BLaER1 (cell line): ENCODE measurements around the gene PRMT9.

Experiments
- H3K27ac ChIP-seq: shearing (Covaris generic); formaldehyde crosslinking; 2 replicates; pipeline ENCODE4 v1.8.1; 2022
- H3K27me3 ChIP-seq: shearing (Covaris generic); formaldehyde crosslinking; 2 replicates; pipeline ENCODE4 v1.8.1; 2022
- H3K36me3 ChIP-seq: shearing (Covaris generic); formaldehyde crosslinking; 2 replicates; pipeline ENCODE4 v1.8.1; 2022
- H3K4me1 ChIP-seq: shearing (Covaris generic); formaldehyde crosslinking; 2 replicates; pipeline ENCODE4 v1.8.1; 2022
- H3K4me2 ChIP-seq: shearing (Covaris generic); formaldehyde crosslinking; 2 replicates; pipeline ENCODE4 v1.8.1; 2022
- H3K4me3 ChIP-seq: shearing (Covaris generic); formaldehyde crosslinking; 2 replicates; pipeline ENCODE4 v1.8.1; 2022
- H3K9ac ChIP-seq: shearing (Covaris generic); formaldehyde crosslinking; 2 replicates; pipeline ENCODE4 v1.8.1; 2022
- H3K9me3 ChIP-seq: shearing (Covaris generic); formaldehyde crosslinking; 2 replicates; pipeline ENCODE4 v1.8.1; 2022
- H4K20me1 ChIP-seq: shearing (Covaris generic); formaldehyde crosslinking; 2 replicates; pipeline ENCODE4 v1.8.1; 2022
- Cebpa-rat ChIP-seq: shearing (Covaris generic); IDR thresholded peaks from 2 replicates; pipeline ENCODE4 v1.8.1; 2022

PRMT9 gene

GRCh38 chr4:147717878-147718277 lies 33.9 kb upstream of the PRMT9 start:
- H3K9me3 ChIP-seq: no peaks in the 10 kb centered on the region
- no peaks in the 10 kb centered on the region for H4K20me1 ChIP-seq
- H3K36me3 ChIP-seq: no peaks in the 10 kb centered on the region
- H3K4me2 ChIP-seq: no peak overlapping the region
- H3K27me3 ChIP-seq: no peaks in the 10 kb centered on the region
- H3K4me3 ChIP-seq: no peak overlapping the region
- no peak overlapping the region for H3K27ac ChIP-seq
- no peak for TF ChIP-seq Cebpa-rat
- H3K4me1 ChIP-seq: no peaks in the 10 kb centered on the region
- H3K9ac ChIP-seq: no peak overlapping the region

GRCh38 chr4:147714575-147715401 lies 30.8 kb upstream of the PRMT9 start:
- Histone ChIP-seq H3K9me3 (no peaks in the 10 kb centered on the region), H3K9ac (no peak overlapping the region), H3K4me3 (no peak overlapping the region), H3K4me1 (no peaks in the 10 kb centered on the region), H3K36me3 (no peaks in the 10 kb centered on the region), H4K20me1 (no peaks in the 10 kb centered on the region), H3K27ac (no peak overlapping the region), H3K27me3 (no peaks in the 10 kb centered on the region), H3K4me2 (no peak overlapping the region)
- TF ChIP-seq Cebpa-rat: no peak

GRCh38 chr4:147709999-147710398 lies 26.0 kb upstream of the PRMT9 start:
- no peak overlapping the region for H3K4me3 ChIP-seq
- H3K9me3 ChIP-seq: no peaks in the 10 kb centered on the region
- H3K36me3 ChIP-seq: no peaks in the 10 kb centered on the region
- TF ChIP-seq Cebpa-rat: no peak
- H3K27ac ChIP-seq: no peak overlapping the region
- H3K4me2 ChIP-seq: no peak overlapping the region
- no peaks in the 10 kb centered on the region for H3K4me1 ChIP-seq
- H3K27me3 ChIP-seq: no peaks in the 10 kb centered on the region
- no peaks in the 10 kb centered on the region for H4K20me1 ChIP-seq
- no peak overlapping the region for H3K9ac ChIP-seq

DNA sequence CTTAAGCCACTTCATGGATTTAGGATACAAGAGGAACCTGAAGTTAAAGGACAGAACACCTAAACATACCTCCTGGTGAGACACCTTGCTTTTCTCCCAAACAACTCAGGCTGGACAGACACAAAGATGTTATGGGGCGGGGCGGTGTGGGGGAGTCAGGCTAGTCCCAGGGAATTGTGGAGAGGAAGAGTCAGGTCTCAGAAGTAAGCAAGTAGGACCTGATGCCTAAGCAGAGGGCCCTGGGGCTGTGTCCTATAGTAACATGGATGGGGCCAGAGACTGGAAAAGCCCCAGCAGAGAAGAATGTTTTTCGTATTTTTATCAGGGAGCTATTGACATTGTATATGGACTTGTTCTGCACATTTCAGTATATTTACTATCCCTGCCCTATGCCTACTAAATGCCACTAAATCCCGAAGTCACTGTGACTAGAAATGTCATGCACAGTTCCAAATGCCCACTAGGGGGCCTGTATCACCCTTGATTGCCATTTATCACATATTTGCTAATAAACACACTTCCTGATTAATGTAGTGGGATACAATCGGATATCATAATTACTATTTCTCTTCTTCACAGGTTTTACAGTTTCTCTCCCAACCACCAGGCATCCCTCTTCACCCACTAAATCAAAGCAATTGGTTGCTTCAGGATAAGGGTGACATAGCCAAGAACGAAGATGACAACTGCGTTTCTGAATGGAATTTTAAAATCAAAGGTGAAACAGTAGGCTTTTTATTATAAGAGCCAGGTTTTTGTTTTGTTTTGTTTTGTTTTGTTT lies 24.1 kb upstream of the PRMT9 start:
- Histone ChIP-seq H3K4me1 (no peaks in the 10 kb centered on the region), H3K9ac (no peak overlapping the region), H3K27me3 (no peaks in the 10 kb centered on the region), H3K9me3 (no peaks in the 10 kb centered on the region), H3K27ac (no peak overlapping the region), H3K4me3 (no peak overlapping the region), H4K20me1 (no peaks in the 10 kb centered on the region), H3K36me3 (no peaks in the 10 kb centered on the region), H3K4me2 (no peak overlapping the region)
- no peak for TF ChIP-seq Cebpa-rat

DNA sequence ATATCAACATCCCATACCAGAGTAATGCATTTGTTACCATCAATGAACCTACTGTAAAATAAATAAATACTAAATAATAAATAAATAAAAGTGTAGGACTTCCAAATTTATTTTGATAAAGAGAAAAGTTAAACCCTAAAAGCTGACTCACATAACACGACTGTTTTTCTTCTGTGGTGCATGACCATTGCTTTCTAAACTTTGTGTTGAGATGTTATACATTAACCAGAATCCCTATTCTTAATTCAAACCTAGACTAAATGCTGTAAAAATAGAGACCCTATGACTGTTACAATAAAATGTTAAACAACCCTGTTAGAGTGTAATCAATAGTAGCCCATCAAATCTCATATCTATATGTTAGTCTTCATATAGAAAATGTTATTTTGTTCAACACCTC lies 20.9 kb upstream of the PRMT9 start:
- Histone ChIP-seq H3K4me2 (no peak overlapping the region), H3K27ac (no peak overlapping the region), H3K27me3 (no peaks in the 10 kb centered on the region), H3K36me3 (no peaks in the 10 kb centered on the region), H4K20me1 (no peaks in the 10 kb centered on the region), H3K9me3 (no peaks in the 10 kb centered on the region), H3K9ac (no peak overlapping the region), H3K4me3 (no peak overlapping the region), H3K4me1 (no peaks in the 10 kb centered on the region)
- no peak for TF ChIP-seq Cebpa-rat

GRCh38 chr4:147696866-147697265 lies 12.9 kb upstream of the PRMT9 start:
- no peak overlapping the region for H3K4me2 ChIP-seq
- H3K27ac ChIP-seq: no peak overlapping the region
- H3K9me3 ChIP-seq: peaks cover 5% of the 10 kb centered on the region; the same call in 1 of the 2 replicates
- H3K9ac ChIP-seq: no peak overlapping the region
- no peak for TF ChIP-seq Cebpa-rat
- H3K4me1 ChIP-seq: no peaks in the 10 kb centered on the region
- no peaks in the 10 kb centered on the region for H3K36me3 ChIP-seq
- H3K27me3 ChIP-seq: no peaks in the 10 kb centered on the region
- H4K20me1 ChIP-seq: no peaks in the 10 kb centered on the region
- H3K4me3 ChIP-seq: no peak overlapping the region

GRCh38 chr4:147693218-147693617 lies 9.3 kb upstream of the PRMT9 start:
- H3K27me3 ChIP-seq: no peaks in the 10 kb centered on the region
- H3K4me1 ChIP-seq: no peaks in the 10 kb centered on the region
- no peak overlapping the region for H3K4me3 ChIP-seq
- H3K9ac ChIP-seq: no peak overlapping the region
- no peak overlapping the region for H3K4me2 ChIP-seq
- no peak for TF ChIP-seq Cebpa-rat
- H4K20me1 ChIP-seq: no peaks in the 10 kb centered on the region
- no peaks in the 10 kb centered on the region for H3K36me3 ChIP-seq
- H3K27ac ChIP-seq: no peak overlapping the region
- no peaks in the 10 kb centered on the region for H3K9me3 ChIP-seq

DNA sequence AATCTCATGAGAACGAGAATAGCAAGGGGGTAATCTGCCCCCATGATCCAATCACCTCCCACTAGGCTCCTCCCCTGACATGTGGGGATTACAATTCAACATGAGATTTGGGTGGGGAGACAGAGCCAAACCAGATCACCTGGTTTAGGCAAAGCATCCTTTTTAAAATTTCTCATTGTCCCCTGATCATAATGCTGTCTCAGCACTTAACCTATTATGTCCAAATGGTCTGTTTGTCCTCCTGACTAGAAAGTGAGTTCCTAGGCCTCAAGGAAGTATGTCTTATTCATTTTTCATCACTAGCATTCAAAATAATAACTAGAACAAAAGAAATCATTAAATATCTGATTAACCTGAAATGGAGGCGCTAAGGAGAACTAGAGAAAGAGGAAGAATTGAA lies 7.9 kb upstream of the PRMT9 start:
- Histone ChIP-seq H3K4me2 (no peak overlapping the region), H3K9me3 (no peaks in the 10 kb centered on the region), H4K20me1 (no peaks in the 10 kb centered on the region), H3K27me3 (no peaks in the 10 kb centered on the region), H3K4me1 (no peaks in the 10 kb centered on the region), H3K27ac (no peak overlapping the region), H3K9ac (no peak overlapping the region), H3K36me3 (no peaks in the 10 kb centered on the region), H3K4me3 (no peak overlapping the region)
- no peak for TF ChIP-seq Cebpa-rat

- H3K27ac ChIP-seq: no peak overlapping the region
- no peaks in the 10 kb centered on the region for H3K36me3 ChIP-seq
- H3K4me2 ChIP-seq: no peak overlapping the region
- no peaks in the 10 kb centered on the region for H3K9me3 ChIP-seq
- no peak overlapping the region for H3K9ac ChIP-seq
- no peak for TF ChIP-seq Cebpa-rat
- H3K4me1 ChIP-seq: peaks cover 8% of the 10 kb centered on the region
- H3K4me3 ChIP-seq: no peak overlapping the region
- no peaks in the 10 kb centered on the region for H4K20me1 ChIP-seq
- H3K27me3 ChIP-seq: no peaks in the 10 kb centered on the region
Observed at GRCh38 chr4:147689067-147689466, 5.1 kb upstream of the PRMT9 start.

- Histone ChIP-seq H3K4me2 (peak overlapping the region; percentile 83), H4K20me1 (0 out of 2 replicates have a peak, but pooled peaks cover 7% of the 10 kb centered on the region), H3K36me3 (peaks cover 17% of the 10 kb centered on the region), H3K27ac (peak overlapping the region; percentile 87), H3K4me1 (peaks cover 19% of the 10 kb centered on the region), H3K9ac (peak overlapping the region; percentile 87), H3K27me3 (no peaks in the 10 kb centered on the region), H3K4me3 (peak overlapping the region; percentile 82), H3K9me3 (no peaks in the 10 kb centered on the region)
- TF ChIP-seq Cebpa-rat: no peak
Observed at GRCh38 chr4:147683188-147683591, 773 bp downstream of the PRMT9 start.
